SK-N-MC (cell line): ENCODE results near the gene MIA2.
"Not testable (repeated sequence)": the region's sequence is repeated elsewhere in the genome, so short reads cannot be mapped to it uniquely, and the experiment has no call there.

Experiments
- EZH2 ChIP-seq: fragments of 200-600 bp; sonication (generic); IDR thresholded peaks from one replicate; pipeline ENCODE4 v1.6.1; 2017; ENCODE audit warnings: antibody characterized with exemption
- FOXP2 ChIP-seq: optimal IDR thresholded peaks from 2 replicates; pipeline ENCODE3; 2011; ENCODE audit warnings: mild to moderate bottlenecking, moderate library complexity; ENCODE audit not compliant: insufficient read depth; ENCODE audit errors: extremely low read length, control extremely low read depth
- POLR2AphosphoS5 ChIP-seq: IDR thresholded peaks from 2 replicates; pipeline ENCODE4 v1.6.1; 2012; ENCODE audit warnings: mild to moderate bottlenecking, low read depth, low read length, borderline replicate concordance

DNA sequence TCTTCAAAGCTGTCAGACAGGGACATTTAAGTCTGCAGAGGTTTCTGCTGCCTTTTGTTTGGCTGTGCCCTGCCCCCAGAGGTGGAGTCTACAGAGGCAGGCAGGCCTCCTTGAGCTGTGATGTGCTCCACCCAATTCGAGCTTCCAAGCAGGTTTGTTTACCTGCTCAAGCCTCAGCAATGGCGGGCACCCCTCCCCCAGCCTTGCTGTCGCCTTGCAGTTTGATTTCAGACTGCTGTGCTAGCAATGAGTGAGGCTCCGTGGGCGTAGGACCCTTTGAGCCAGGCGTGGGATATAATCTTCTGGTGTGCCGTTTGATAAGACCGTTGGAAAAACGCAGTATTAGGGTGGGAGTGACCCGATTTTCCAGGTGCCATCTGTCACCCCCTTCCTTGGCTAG, 125.4 kb downstream of the MIA2 start:
- not testable (repeated sequence) for TF ChIP-seq EZH2, FOXP2, POLR2AphosphoS5
